K562 (cell line): ENCODE results near the gene ABLIM2. TPM values are rescaled to one million over a fixed set of nuclear protein-coding genes. Genes with fewer than 3 reads are reported as not detected.

Source experiments
- ATAC-seq: fragments of 200-7000 bp; cut with Tn5 transposase; 3 replicates; pipeline ENCODE4 v1.9.1; 2020; ENCODE audit warnings: moderate library complexity
- BruUV-seq: library from RNA; stranded (reverse); fragments of 400-500 nt; replicated peaks from 2 replicates; lab custom pipeline; 2021; lab: Mats Ljungman, UMichigan
- CTCF ChIA-PET: fragments of 300-600 bp; formaldehyde crosslinking; extraction: SDS; loops from one replicate; lab custom pipeline; 2021; ENCODE audit warnings: low intra/inter-chr PET ratio; lab: Yijun Ruan, JAX
- POLR2A ChIA-PET: fragments of 300-600, 350-650 bp; sonication (Branson Sonifier 250); formaldehyde crosslinking; extraction: SDS; loops from one replicate; lab custom pipeline; 2021; ENCODE audit warnings: antibody characterized with exemption, inconsistent platforms; lab: Yijun Ruan, JAX
- DNase-seq, 4 experiments: peaks; one replicate each; pipeline versions ENCODE4 v3.0.0 to v3.0.0-alpha.2; 2011 to 2018; ENCODE audit warnings: low spot score in 3 of 4, mixed read lengths in 3 of 4; ENCODE audit errors: extremely low read depth in 1 of 4
- FAIRE-seq: peaks from 2 replicates; lab custom pipeline; 2011; peaks lifted over from hg19 to GRCh38; lab: Jason Lieb, UNC
- H2AFZ ChIP-seq: 2 replicates; pipeline ENCODE4 v1.6.0; 2011; ENCODE audit warnings: low read depth, low read length, control low read depth, inconsistent platforms
- H3K27ac ChIP-seq: fragments of 200-600 bp; 3 replicates; pipeline ENCODE4 v1.8.0; 2011; ENCODE audit warnings: low read depth, mild to moderate bottlenecking, control low read depth, inconsistent platforms, low read length, moderate library complexity, mixed read lengths; ENCODE audit errors: extremely low read depth
- H3K27me3 ChIP-seq, 2 experiments: fragments of 300-600 bp in 1 of 2; 2 replicates in 1 of 2; 3 replicates in 1 of 2; pipeline versions ENCODE4 v1.6.0 to v1.8.0; 2011; ENCODE audit warnings: inconsistent platforms in 2 of 2, low read length in 2 of 2, mild to moderate bottlenecking in 1 of 2, mixed read lengths in 1 of 2, moderate library complexity in 1 of 2; ENCODE audit not compliant: control insufficient read depth in 2 of 2, insufficient read depth in 2 of 2
- H3K36me3 ChIP-seq: fragments of 300-600 bp; 3 replicates; pipeline ENCODE4 v1.8.0; 2011; ENCODE audit warnings: mild to moderate bottlenecking, low read length, inconsistent platforms; ENCODE audit not compliant: control insufficient read depth, insufficient read depth
- H3K4me1 ChIP-seq, 2 experiments: fragments of 200-600 bp in 1 of 2; replicated peaks in 1 of 2; 2 replicates in 1 of 2; 3 replicates in 1 of 2; pipeline versions ENCODE4 v1.5.1 to v1.8.0; 2011; ENCODE audit warnings: inconsistent platforms in 2 of 2, low read length in 2 of 2, mild to moderate bottlenecking in 1 of 2, mixed read lengths in 1 of 2, moderate library complexity in 1 of 2; ENCODE audit not compliant: control insufficient read depth in 2 of 2, insufficient read depth in 2 of 2
- H3K4me2 ChIP-seq: 2 replicates; pipeline ENCODE4 v1.6.1; 2011; ENCODE audit warnings: low read length, control low read depth, inconsistent platforms, mixed read lengths; ENCODE audit not compliant: insufficient read depth
- H3K4me3 ChIP-seq: fragments of 200-600 bp; sonication (generic), shearing (Covaris generic); 2 replicates; pipeline ENCODE4 v1.5.1; 2016; ENCODE audit warnings: control low read depth, inconsistent platforms
- H3K79me2 ChIP-seq: fragments of 200-600 bp; 3 replicates; pipeline ENCODE4 v1.8.0; 2011; ENCODE audit warnings: low read length, inconsistent platforms; ENCODE audit not compliant: control insufficient read depth, insufficient read depth
- H3K9ac ChIP-seq, 2 experiments: 2 replicates each; pipeline versions ENCODE4 v1.6.0 to v1.6.1; 2011; ENCODE audit warnings: low read depth in 2 of 2, low read length in 2 of 2, control low read depth in 1 of 2, inconsistent platforms in 1 of 2, mild to moderate bottlenecking in 1 of 2, mixed read lengths in 1 of 2; ENCODE audit not compliant: insufficient read depth in 1 of 2
- H3K9me1 ChIP-seq: one replicate; pipeline ENCODE4 v1.6.0; 2011; ENCODE audit warnings: inconsistent platforms, mild to moderate bottlenecking, low read length, moderate library complexity; ENCODE audit not compliant: control insufficient read depth, insufficient read depth
- H3K9me3 ChIP-seq: replicated peaks from 2 replicates; pipeline ENCODE4 v1.5.1; 2011; ENCODE audit warnings: low read depth, low read length, inconsistent platforms; ENCODE audit not compliant: control insufficient read depth, insufficient read depth
- H4K20me1 ChIP-seq: replicated peaks from 2 replicates; pipeline ENCODE4 v1.6.1; 2011; ENCODE audit warnings: low read length, inconsistent platforms, mixed read lengths; ENCODE audit not compliant: control insufficient read depth, insufficient read depth
- ZKSCAN8 ChIP-seq: fragments of 200-800 bp; sonication (Bioruptor generic); IDR thresholded peaks from 2 replicates; pipeline ENCODE4 v1.6.1; 2016; ENCODE audit warnings: missing genetic modification characterization, missing compliant biosample characterization
- ZMIZ1 ChIP-seq, 2 experiments: fragments of 150-350 bp in 1 of 2; IDR thresholded peaks; 2 replicates each; pipeline ENCODE4 v1.6.1; 2012 to 2016; ENCODE audit warnings: low read depth in 2 of 2, low read length in 2 of 2, mild to moderate bottlenecking in 1 of 2, moderate library complexity in 1 of 2
- WGBS: fragments of 100-300 bp; shearing (Covaris generic); methylation state at CpG from one replicate; pipeline ENCODE4 v1.1.6; 2016; ENCODE audit warnings: low coverage, mixed read lengths; ENCODE audit not compliant: insufficient coverage; ENCODE audit errors: missing lambda C conversion rate; 5-methylcytosine and 5-hydroxymethylcytosine counted together
- in situ Hi-C: fragments of 300-500 bp; cut with MboI; formaldehyde crosslinking; loops from 4 replicates; pipeline ENCODE4 v1.15.0; 2018; ENCODE audit warnings: inconsistent platforms, mixed read lengths
- intact Hi-C: fragments of 100-400 bp; cut with micrococcal nuclease; formaldehyde crosslinking; loops from 2 replicates; pipeline ENCODE4 v1.14.2; 2022
- polyA plus RNA-seq, 8 experiments: library from polyadenylated mRNA; depleted of rRNA in 4 of 8; stranded (reverse) in 5 of 8; unstranded in 3 of 8; fragments of >200 nt; fragmentation: Nextera tagmentation in 2 of 8; fragmentation: Illumina TruSeq in 1 of 8; extraction: Ambion mirVana in 2 of 8; extraction: Trizol in 1 of 8; gene quantifications; 2 replicates each; pipeline versions ENCODE4 v1.2.1 to v1.2.3, GENCODE V29; 2011 to 2014; ENCODE audit warnings: inconsistent platforms in 1 of 8, missing spikeins in 1 of 8
- total RNA-seq, 7 experiments: library from RNA; depleted of rRNA in 6 of 7; stranded (reverse); fragments of >200 nt in 6 of 7; fragmentation: Illumina TruSeq in 2 of 7; extraction: Trizol in 2 of 7; gene quantifications; 2 replicates each; pipeline versions ENCODE4 v1.2.1 to v1.2.3, GENCODE V29; 2011 to 2021; ENCODE audit warnings: low replicate concordance in 1 of 7

Gene ABLIM2
- total and polyA plus RNA-seq, 9 of the 15 experiments (the other 6 are each of a cell fraction or from before 2014, with no cell fraction given), result not detected

GRCh38 chr4:8080754-8081065 lies 77.9 kb downstream of the ABLIM2 start:
- ChIA-PET POLR2A (interaction anchor here (0.6 to 1.0 kb wide), 4 partner anchors 9 to 512 kb away, joined by 3 read pairs; partner anchors contain the start of gene CPZ), CTCF (no interaction called here)
- TF ChIP-seq ZKSCAN8 (CRISPR knock-in tag) (peak; percentile 66; the same call in 1 of the 2 replicates), ZMIZ1 (IDR thresholded peaks at IDR 0.05; ENCODE audit: low read depth in 2 of 2, low read length in 2 of 2) (no peak)
- BruUV-seq, result no TSS peak
- in situ Hi-C loops (no loop called here), intact Hi-C loops (no loop called here)
- Histone ChIP-seq H3K27ac (no peak overlapping the region), H3K36me3 (no peaks in the 10 kb centered on the region), H3K4me3 (no peak overlapping the region), H3K9ac (no peak overlapping the region), H3K9me3 (no peaks in the 10 kb centered on the region), H3K4me1 (peaks cover 0 to 15% of the 10 kb centered on the region in 2 experiments; a peak in 4 of 5 replicates), H3K27me3 (peaks cover 3 to 48% of the 10 kb centered on the region in 2 experiments; a peak in 2 of 5 replicates), H3K9me1 (no peaks in the 10 kb centered on the region), H2AFZ (no peak overlapping the region), H4K20me1 (peaks cover 34% of the 10 kb centered on the region), H3K4me2 (no peak overlapping the region), H3K79me2 (no peaks in the 10 kb centered on the region)
- FAIRE-seq (no peak), DNase-seq (no peak), ATAC-seq (no peak)
- WGBS, result 0% methylated on average over 3 of the region's 5 CpGs
